ENCODE data around the gene TIA1. TPM values are rescaled to one million over a fixed set of nuclear protein-coding genes. Genes with fewer than 3 reads are reported as not detected.

TIA1 gene
- total RNA-seq, 3 donors from 2014 or later (not counting 1 experiment from before 2014, with no cell fraction given) = 76.9 to 113 (median 93.2) TPM

GRCh38 chr2:70202236-70202806, 46.1 kb downstream of the TIA1 start:
- no peaks in the 10 kb centered on the region for H3K9me3 ChIP-seq (ENCODE audit: control insufficient read depth, insufficient read depth, low read length)
- no peak overlapping the region for H3K27ac ChIP-seq (ENCODE audit: low read length)
- intact Hi-C loops (cut with micrococcal nuclease) = no loop called here
- Mint-ChIP-seq H3K9me3 (no peaks in the 10 kb centered on the region), H3K36me3 (no peaks in the 10 kb centered on the region), H3K4me3 (no peak overlapping the region), H3K27me3 (ENCODE audit: low read depth in 2 of 2) (no peaks in the 10 kb centered on the region), H3K27ac (no peak overlapping the region), H3K4me1 (no peaks in the 10 kb centered on the region)
- no peak for ATAC-seq
- 93% methylated on average over 9 of the region's 9 CpGs for WGBS (ENCODE audit: insufficient coverage)
- no peaks in the 10 kb centered on the region for H3K27me3 ChIP-seq (ENCODE audit: control insufficient read depth, insufficient read depth, low read length)
- H3K4me3 ChIP-seq (ENCODE audit: low read length) = no peak overlapping the region
- no peak for DNase-seq
- H3K36me3 ChIP-seq (ENCODE audit: control insufficient read depth, insufficient read depth, low read length) = no peaks in the 10 kb centered on the region
- no peaks in the 10 kb centered on the region for H3K4me1 ChIP-seq (ENCODE audit: control insufficient read depth, insufficient read depth, low read length)
- no peak for TF ChIP-seq CTCF (IDR thresholded peaks at IDR 0.05)

GRCh38 chr2:70201831-70202230, 46.6 kb downstream of the TIA1 start:
- Histone ChIP-seq H3K9me3 (ENCODE audit: control insufficient read depth, insufficient read depth, low read length) (no peaks in the 10 kb centered on the region), H3K4me3 (ENCODE audit: low read length) (no peak overlapping the region), H3K27me3 (ENCODE audit: control insufficient read depth, insufficient read depth, low read length) (no peaks in the 10 kb centered on the region), H3K36me3 (ENCODE audit: control insufficient read depth, insufficient read depth, low read length) (no peaks in the 10 kb centered on the region), H3K4me1 (ENCODE audit: control insufficient read depth, insufficient read depth, low read length) (no peaks in the 10 kb centered on the region), H3K27ac (ENCODE audit: low read length) (no peak overlapping the region)
- no peaks in the 10 kb centered on the region for H3K36me3 Mint-ChIP-seq
- WGBS (ENCODE audit: insufficient coverage) = 96% methylated on average over 6 of the region's 6 CpGs
- no peak overlapping the region for H3K4me3 Mint-ChIP-seq
- H3K27me3 Mint-ChIP-seq (ENCODE audit: low read depth in 2 of 2) = no peaks in the 10 kb centered on the region
- ATAC-seq = no peak
- H3K9me3 Mint-ChIP-seq = no peaks in the 10 kb centered on the region
- no peak for TF ChIP-seq CTCF (IDR thresholded peaks at IDR 0.05)
- H3K27ac Mint-ChIP-seq = no peak overlapping the region
- intact Hi-C loops (cut with micrococcal nuclease) = no loop called here
- no peaks in the 10 kb centered on the region for H3K4me1 Mint-ChIP-seq
- no peak for DNase-seq

GRCh38 chr2:70201225-70201768, 47.1 kb downstream of the TIA1 start:
- no peaks in the 10 kb centered on the region for H3K4me1 Mint-ChIP-seq
- H3K9me3 ChIP-seq (ENCODE audit: control insufficient read depth, insufficient read depth, low read length) = no peaks in the 10 kb centered on the region
- no peak for DNase-seq
- H3K4me1 ChIP-seq (ENCODE audit: control insufficient read depth, insufficient read depth, low read length) = no peaks in the 10 kb centered on the region
- 100% methylated on average over 2 of the region's 3 CpGs for WGBS (ENCODE audit: insufficient coverage)
- no peak overlapping the region for H3K27ac ChIP-seq (ENCODE audit: low read length)
- H3K27ac Mint-ChIP-seq = no peak overlapping the region
- no peaks in the 10 kb centered on the region for H3K9me3 Mint-ChIP-seq
- intact Hi-C loops (cut with micrococcal nuclease) = no loop called here
- no peaks in the 10 kb centered on the region for H3K36me3 Mint-ChIP-seq
- H3K4me3 ChIP-seq (ENCODE audit: low read length) = no peak overlapping the region
- TF ChIP-seq CTCF (IDR thresholded peaks at IDR 0.05) = no peak
- H3K4me3 Mint-ChIP-seq = no peak overlapping the region
- H3K27me3 ChIP-seq (ENCODE audit: control insufficient read depth, insufficient read depth, low read length) = no peaks in the 10 kb centered on the region
- no peaks in the 10 kb centered on the region for H3K27me3 Mint-ChIP-seq (ENCODE audit: low read depth in 2 of 2)
- no peaks in the 10 kb centered on the region for H3K36me3 ChIP-seq (ENCODE audit: control insufficient read depth, insufficient read depth, low read length)
- ATAC-seq = no peak

- Mint-ChIP-seq H3K4me1 (no peaks in the 10 kb centered on the region), H3K9me3 (no peaks in the 10 kb centered on the region), H3K36me3 (no peaks in the 10 kb centered on the region), H3K27me3 (ENCODE audit: low read depth in 2 of 2) (no peaks in the 10 kb centered on the region), H3K27ac (no peak overlapping the region), H3K4me3 (no peak overlapping the region)
- H3K36me3 ChIP-seq (ENCODE audit: control insufficient read depth, insufficient read depth, low read length) = no peaks in the 10 kb centered on the region
- no peak for TF ChIP-seq CTCF (IDR thresholded peaks at IDR 0.05)
- DNase-seq = no peak
- no peak overlapping the region for H3K27ac ChIP-seq (ENCODE audit: low read length)
- H3K27me3 ChIP-seq (ENCODE audit: control insufficient read depth, insufficient read depth, low read length) = no peaks in the 10 kb centered on the region
- 88% methylated on average over 4 of the region's 4 CpGs for WGBS (ENCODE audit: insufficient coverage)
- H3K4me1 ChIP-seq (ENCODE audit: control insufficient read depth, insufficient read depth, low read length) = no peaks in the 10 kb centered on the region
- H3K9me3 ChIP-seq (ENCODE audit: control insufficient read depth, insufficient read depth, low read length) = no peaks in the 10 kb centered on the region
- intact Hi-C loops (cut with micrococcal nuclease) = no loop called here
- H3K4me3 ChIP-seq (ENCODE audit: low read length) = no peak overlapping the region
- ATAC-seq = no peak
Observed at GRCh38 chr2:70199320-70199864, 49.0 kb downstream of the TIA1 start.

Measured in natural killer cell (primary cell).